Measurements from ENCODE around the gene FNDC7. TPM values are rescaled to one million over a fixed set of nuclear protein-coding genes. Genes with fewer than 3 reads are reported as not detected.
"Not testable (repeated sequence)": the region's sequence is repeated elsewhere in the genome, so short reads cannot be mapped to it uniquely, and the experiment has no call there.

The FNDC7 gene
- total RNA-seq, 6 experiments from 2014 or later, result not detected

- DNase-seq (no peak), ATAC-seq (no peak)
- Histone ChIP-seq H3K4me1 (no peaks in the 10 kb centered on the region), H3K27me3 (no peaks in the 10 kb centered on the region), H3K4me3 (no peak overlapping the region), H3K27ac (no peak overlapping the region), H3K36me3 (no peaks in the 10 kb centered on the region), H3K9me3 (no peaks in the 10 kb centered on the region)
- TF ChIP-seq POLR2A (IDR thresholded peaks at IDR 0.05) (no peak), CTCF (IDR thresholded peaks at IDR 0.05) (no peak)
- intact Hi-C loops (cut with DNase I), result no loop called here
- WGBS (ENCODE audit: insufficient coverage, low coverage, low lambda C conversion rate, missing lambda C conversion rate), result 68% methylated on average over 10 of the region's 10 CpGs
Measured at GRCh38 chr1:108679586-108680213, 33.0 kb upstream of the FNDC7 start.

GRCh38 chr1:108681701-108682100, 31.0 kb upstream of the FNDC7 start:
- DNase-seq; H3K27ac ChIP-seq; H3K27me3 ChIP-seq; H3K36me3 ChIP-seq; ATAC-seq; H3K9me3 ChIP-seq; H3K4me1 ChIP-seq; H3K4me3 ChIP-seq; intact Hi-C loops (cut with DNase I): not testable (repeated sequence)
- WGBS (ENCODE audit: insufficient coverage, low coverage, low lambda C conversion rate, missing lambda C conversion rate), result 58% methylated on average over 4 of the region's 4 CpGs

GRCh38 chr1:108685529-108685928, 27.2 kb upstream of the FNDC7 start:
- no peak for ATAC-seq

GRCh38 chr1:108686614-108687313, 25.9 kb upstream of the FNDC7 start:
- H3K27me3 ChIP-seq, result no peaks in the 10 kb centered on the region
- peaks cover 0 to 9% (median 2%) of the 10 kb centered on the region in 4 donors for H3K4me1 ChIP-seq
- no peaks in the 10 kb centered on the region for H3K36me3 ChIP-seq
- H3K27ac ChIP-seq, result no peak overlapping the region
- intact Hi-C loops (cut with DNase I), result no loop called here
- TF ChIP-seq CTCF (IDR thresholded peaks at IDR 0.05) (no peak), POLR2A (IDR thresholded peaks at IDR 0.05) (no peak)
- no peak for ATAC-seq
- 48% methylated on average over 2 of the region's 2 CpGs for WGBS (ENCODE audit: insufficient coverage, low coverage, low lambda C conversion rate, missing lambda C conversion rate)
- no peaks in the 10 kb centered on the region for H3K9me3 ChIP-seq
- no peak overlapping the region for H3K4me3 ChIP-seq
- DNase-seq, result no peak

More at GRCh38 chr1:108685529-108685928, 27.2 kb upstream of the FNDC7 start:
- Histone ChIP-seq H3K4me1 (no peaks in the 10 kb centered on the region), H3K27ac (no peak overlapping the region), H3K4me3 (no peak overlapping the region), H3K27me3 (no peaks in the 10 kb centered on the region), H3K36me3 (no peaks in the 10 kb centered on the region), H3K9me3 (no peaks in the 10 kb centered on the region)
- intact Hi-C loops (cut with DNase I), result no loop called here
- no peak for TF ChIP-seq POLR2A (IDR thresholded peaks at IDR 0.05)
- no peak for TF ChIP-seq CTCF (IDR thresholded peaks at IDR 0.05)
- 70% methylated on average over 1 of the region's 1 CpG for WGBS (ENCODE audit: insufficient coverage, low coverage, low lambda C conversion rate, missing lambda C conversion rate)
- DNase-seq, result no peak
